ENCODE measurements around the gene ISYNA1. TPM values are rescaled to one million over a fixed set of nuclear protein-coding genes. Genes with fewer than 3 reads are reported as not detected.
A peak's percentile ranks its signal among the peaks of the same experiment; 100 is the strongest.

ISYNA1 gene
- polyA plus RNA-seq, 3 donors = 3.7 TPM; not detected in 2

DNA sequence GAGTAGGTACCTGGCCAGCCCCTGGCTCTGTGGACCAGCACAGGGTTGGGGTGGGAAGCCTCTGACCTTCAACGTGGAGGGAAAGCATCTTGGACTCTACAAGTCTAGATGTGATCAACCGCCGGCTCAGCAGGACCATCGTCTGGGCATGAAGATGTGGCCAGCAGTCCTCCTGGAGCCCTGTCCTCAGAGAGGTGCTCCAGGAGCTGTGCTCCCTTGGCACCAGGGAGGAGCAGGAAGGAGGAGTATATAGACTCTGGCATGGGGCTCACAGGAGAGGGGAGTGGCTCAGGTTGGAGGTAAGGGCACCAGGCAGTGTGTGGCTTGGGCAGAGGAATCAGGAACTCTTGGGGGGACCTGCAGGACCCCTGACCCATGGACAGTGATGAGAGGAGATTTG, 18.3 kb upstream of the ISYNA1 start:
- Histone ChIP-seq H3K79me2 (ENCODE audit: insufficient read depth, low read length) (no peaks in the 10 kb centered on the region), H3K9ac (ENCODE audit: insufficient read depth, low read length, poor library complexity, severe bottlenecking) (no peak overlapping the region), H2AFZ (ENCODE audit: insufficient read depth, low read depth, low read length, poor library complexity, severe bottlenecking) (no peak overlapping the region), H3K27me3 (ENCODE audit: control insufficient read depth in 2 of 2, insufficient read depth in 2 of 2, low read length in 2 of 2) (no peaks in the 10 kb centered on the region), H3K4me1 (ENCODE audit: control insufficient read depth in 1 of 2, insufficient read depth in 2 of 2, low read length in 2 of 2) (no peaks in the 10 kb centered on the region), H4K20me1 (ENCODE audit: insufficient read depth, low read length) (peaks cover 97% of the 10 kb centered on the region), H3K27ac (ENCODE audit: low read depth in 1 of 2, low read length in 2 of 2) (no peak overlapping the region), H3K4me3 (replicated peaks in 1 of 3; ENCODE audit: low read depth in 2 of 3, low read length in 3 of 3) (no peak overlapping the region), H3K36me3 (replicated peaks in 1 of 2; ENCODE audit: control insufficient read depth in 1 of 2, insufficient read depth in 2 of 2, low read length in 2 of 2) (peaks cover 64 to 90% of the 10 kb centered on the region in 2 donors), H3K4me2 (replicated peaks; ENCODE audit: extremely low read depth, low read length, poor library complexity, severe bottlenecking) (no peak overlapping the region), H3K9me3 (replicated peaks in 1 of 2; ENCODE audit: control insufficient read depth in 1 of 2, insufficient read depth in 1 of 2, low read length in 2 of 2) (no peaks in the 10 kb centered on the region)
- no peak for DNase-seq
- H3K36me3 Mint-ChIP-seq = peaks cover 75 to 93% of the 10 kb centered on the region in 2 donors
- peak overlapping the region in 3 of 7 donors; percentile 8 to 71 (median 56) for H3K27ac Mint-ChIP-seq
- no peaks in the 10 kb centered on the region for H3K4me1 Mint-ChIP-seq
- no peaks in the 10 kb centered on the region for H3K9me3 Mint-ChIP-seq
- 98% methylated on average over 4 of the region's 4 CpGs for WGBS (ENCODE audit: insufficient coverage)
- intact Hi-C loops (cut with micrococcal nuclease) = loop anchor here (1.0 to 10.0 kb wide), 2 partner anchors 9 to 129 kb away; partner anchors contain the start of gene REX1BD (in 1 of the 2)
- H3K27me3 Mint-ChIP-seq (ENCODE audit: low read depth in 3 of 3) = peaks cover 0 to 5% (median 1%) of the 10 kb centered on the region in 3 donors
- H3K4me3 Mint-ChIP-seq = no peak overlapping the region
- TF ChIP-seq, protein P1, sequence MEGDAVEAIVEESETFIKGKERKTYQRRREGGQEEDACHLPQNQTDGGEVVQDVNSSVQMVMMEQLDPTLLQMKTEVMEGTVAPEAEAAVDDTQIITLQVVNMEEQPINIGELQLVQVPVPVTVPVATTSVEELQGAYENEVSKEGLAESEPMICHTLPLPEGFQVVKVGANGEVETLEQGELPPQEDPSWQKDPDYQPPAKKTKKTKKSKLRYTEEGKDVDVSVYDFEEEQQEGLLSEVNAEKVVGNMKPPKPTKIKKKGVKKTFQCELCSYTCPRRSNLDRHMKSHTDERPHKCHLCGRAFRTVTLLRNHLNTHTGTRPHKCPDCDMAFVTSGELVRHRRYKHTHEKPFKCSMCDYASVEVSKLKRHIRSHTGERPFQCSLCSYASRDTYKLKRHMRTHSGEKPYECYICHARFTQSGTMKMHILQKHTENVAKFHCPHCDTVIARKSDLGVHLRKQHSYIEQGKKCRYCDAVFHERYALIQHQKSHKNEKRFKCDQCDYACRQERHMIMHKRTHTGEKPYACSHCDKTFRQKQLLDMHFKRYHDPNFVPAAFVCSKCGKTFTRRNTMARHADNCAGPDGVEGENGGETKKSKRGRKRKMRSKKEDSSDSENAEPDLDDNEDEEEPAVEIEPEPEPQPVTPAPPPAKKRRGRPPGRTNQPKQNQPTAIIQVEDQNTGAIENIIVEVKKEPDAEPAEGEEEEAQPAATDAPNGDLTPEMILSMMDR (IDR thresholded peaks at IDR 0.05) = no peak

DNA sequence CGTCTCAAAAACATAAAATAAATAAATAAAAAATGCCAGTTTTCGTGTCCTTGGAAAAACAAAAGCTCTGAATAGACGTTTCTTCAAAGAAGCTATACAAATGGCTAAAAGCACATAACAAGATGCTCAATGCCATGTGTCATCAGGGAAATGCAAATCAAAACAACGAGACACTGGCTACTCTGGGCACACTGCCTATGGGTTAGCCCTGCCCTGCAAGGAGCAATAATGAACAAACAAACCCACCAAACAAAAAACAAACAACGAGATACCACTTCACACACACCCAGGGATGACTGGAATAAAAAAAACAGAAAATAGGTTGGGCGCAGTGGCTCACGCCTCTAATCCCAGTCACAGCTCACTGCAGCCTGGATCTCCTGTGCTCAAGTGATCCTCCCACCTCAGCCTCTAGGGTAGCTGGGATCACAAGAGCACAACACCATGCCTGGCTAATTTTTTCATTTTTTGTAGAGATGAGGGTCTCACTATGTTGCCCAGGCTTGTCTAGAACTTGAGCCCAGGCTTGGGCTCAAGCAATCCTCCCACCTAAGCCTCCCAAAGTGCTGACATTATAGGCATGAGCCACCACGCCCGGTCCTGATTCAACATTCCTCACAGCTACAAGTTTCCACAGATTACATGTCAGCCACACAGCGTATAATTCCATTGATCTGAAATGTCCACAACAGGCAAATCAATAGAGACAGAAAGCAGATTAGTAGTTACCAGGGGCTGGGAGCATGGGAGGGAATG, 15.5 kb upstream of the ISYNA1 start:
- Mint-ChIP-seq H3K4me3 (no peak overlapping the region), H3K27me3 (ENCODE audit: low read depth in 3 of 3) (peaks cover 0 to 5% (median 1%) of the 10 kb centered on the region in 3 donors), H3K27ac (no peak overlapping the region), H3K9me3 (no peaks in the 10 kb centered on the region), H3K4me1 (no peaks in the 10 kb centered on the region), H3K36me3 (peaks cover 65 to 94% of the 10 kb centered on the region in 2 donors)
- peaks cover 67 to 88% of the 10 kb centered on the region in 2 donors for H3K36me3 ChIP-seq (replicated peaks in 1 of 2; ENCODE audit: control insufficient read depth in 1 of 2, insufficient read depth in 2 of 2, low read length in 2 of 2)
- no peak overlapping the region for H2AFZ ChIP-seq (ENCODE audit: insufficient read depth, low read depth, low read length, poor library complexity, severe bottlenecking)
- H3K9me3 ChIP-seq (replicated peaks in 1 of 2; ENCODE audit: control insufficient read depth in 1 of 2, insufficient read depth in 1 of 2, low read length in 2 of 2) = no peaks in the 10 kb centered on the region
- intact Hi-C loops (cut with micrococcal nuclease) = loop anchor here (5.0 to 10.0 kb wide), 2 partner anchors 131 to 394 kb away; partner anchors contain the start of gene REX1BD (in 1 of the 2)
- DNase-seq = no peak
- WGBS (ENCODE audit: insufficient coverage) = 93% methylated on average over 7 of the region's 10 CpGs
- no peak overlapping the region for H3K9ac ChIP-seq (ENCODE audit: insufficient read depth, low read length, poor library complexity, severe bottlenecking)
- no peak overlapping the region for H3K4me2 ChIP-seq (replicated peaks; ENCODE audit: extremely low read depth, low read length, poor library complexity, severe bottlenecking)
- H3K4me3 ChIP-seq (replicated peaks in 1 of 3; ENCODE audit: low read depth in 2 of 3, low read length in 3 of 3) = no peak overlapping the region
- TF ChIP-seq, protein P1 (IDR thresholded peaks at IDR 0.05) = no peak
- H3K27ac ChIP-seq (ENCODE audit: low read depth in 1 of 2, low read length in 2 of 2) = no peak overlapping the region
- H3K79me2 ChIP-seq (ENCODE audit: insufficient read depth, low read length) = no peaks in the 10 kb centered on the region
- peaks cover 97% of the 10 kb centered on the region for H4K20me1 ChIP-seq (ENCODE audit: insufficient read depth, low read length)
- no peaks in the 10 kb centered on the region for H3K4me1 ChIP-seq (ENCODE audit: control insufficient read depth in 1 of 2, insufficient read depth in 2 of 2, low read length in 2 of 2)
- no peaks in the 10 kb centered on the region for H3K27me3 ChIP-seq (ENCODE audit: control insufficient read depth in 2 of 2, insufficient read depth in 2 of 2, low read length in 2 of 2)
